Spleen (tissue), 11 donors: ENCODE data around the gene ZNF575. TPM values are rescaled to one million over a fixed set of nuclear protein-coding genes. Genes with fewer than 3 reads are reported as not detected.

ENCODE experiments used
- DNase-seq: peaks from one replicate; pipeline ENCODE4 v3.0.0-alpha.2; 2020
- H3K27ac ChIP-seq, 8 donors: fragments of 200-600 bp; sonication (generic) in 7 of 8; 1 replicate in 4 of 8; 2 replicates in 4 of 8; pipeline versions ENCODE4 v1.5.0 to v1.8.0; 2016 to 2021; ENCODE audit warnings: inconsistent platforms in 4 of 8, mild to moderate bottlenecking in 4 of 8, moderate library complexity in 1 of 8
- H3K27me3 ChIP-seq, 7 donors: fragments of 200-600 bp; sonication (generic) in 6 of 7; replicated peaks in 1 of 7; 1 replicate in 4 of 7; 2 replicates in 3 of 7; pipeline versions ENCODE4 v1.5.0 to v1.8.0; 2016 to 2021; ENCODE audit warnings: inconsistent platforms in 3 of 7, mild to moderate bottlenecking in 1 of 7
- H3K36me3 ChIP-seq, 6 donors: fragments of 200-600 bp; sonication (generic) in 5 of 6; 1 replicate in 4 of 6; 2 replicates in 2 of 6; pipeline versions ENCODE4 v1.5.0 to v1.8.0; 2016 to 2021; ENCODE audit warnings: inconsistent platforms in 2 of 6
- H3K4me1 ChIP-seq, 6 donors: fragments of 200-600 bp; sonication (generic) in 5 of 6; 1 replicate in 3 of 6; 2 replicates in 3 of 6; pipeline versions ENCODE4 v1.5.0 to v1.8.0; 2016 to 2021; ENCODE audit warnings: inconsistent platforms in 3 of 6
- H3K4me3 ChIP-seq, 8 donors: fragments of 200-600 bp; sonication (generic) in 7 of 8; 1 replicate in 4 of 8; 2 replicates in 4 of 8; pipeline versions ENCODE4 v1.5.0 to v1.8.0; 2016 to 2021; ENCODE audit warnings: inconsistent platforms in 4 of 8, mild to moderate bottlenecking in 4 of 8, moderate library complexity in 2 of 8
- H3K9me3 ChIP-seq, 8 donors: fragments of 200-600 bp; sonication (generic) in 7 of 8; 1 replicate in 4 of 8; 2 replicates in 4 of 8; pipeline versions ENCODE4 v1.5.0 to v1.8.0; 2016 to 2021; ENCODE audit warnings: inconsistent platforms in 4 of 8
- POLR2A ChIP-seq, 3 donors: fragments of 450-650 bp; IDR thresholded peaks; one replicate each; pipeline ENCODE4 v1.5.1; 2017; ENCODE audit warnings: antibody characterized with exemption in 3 of 3, mild to moderate bottlenecking in 1 of 3
- POLR2AphosphoS5 ChIP-seq, 3 donors: sonication (generic); formaldehyde crosslinking; IDR thresholded peaks; one replicate each; pipeline ENCODE4 v1.5.1; 2017; ENCODE audit warnings: antibody characterized with exemption in 3 of 3
- WGBS, 5 donors: extraction: QIAGEN DNeasy Blood & Tissue Kit in 3 of 5; methylation state at CpG; one replicate each; pipeline versions ENCODE4 v1.1.5 to v1.1.7; 2013 to 2018; 5-methylcytosine and 5-hydroxymethylcytosine counted together
- intact Hi-C: fragments of 100-400 bp; cut with DNase I; formaldehyde crosslinking; loops from one replicate; pipeline ENCODE4 v1.15.0; 2023; ENCODE audit warnings: low total_unique reads
- polyA plus RNA-seq, 3 donors: library from polyadenylated mRNA; stranded (reverse); fragments of 200-250 nt; gene quantifications; one replicate each; pipeline ENCODE4 v1.2.1, GENCODE V29; 2013
- total RNA-seq, 7 donors: library from RNA; depleted of rRNA in 3 of 7; stranded (reverse); fragments of >200 nt in 3 of 7; fragmentation: NEBNext Ultra II Directional in 4 of 7; extraction: Animal tissue kit (Norgen Biotek cat#: 25700) in 4 of 7; gene quantifications; one replicate each; pipeline versions ENCODE4 v1.1.0 to v1.2.1, GENCODE V29; 2016 to 2021
- TF ChIP-seq, protein P1 (sequence below), 11 experiments: fragments of 200-600 bp in 7 of 11; fragments of 450-650 bp in 4 of 11; sonication (generic) in 4 of 11; IDR thresholded peaks in 8 of 11; conservative IDR thresholded peaks in 3 of 11; 1 replicate in 7 of 11; 2 replicates in 4 of 11; pipeline versions ENCODE4 v1.4.0 to v1.8.0; 2016 to 2021; ENCODE audit warnings: antibody characterized with exemption in 11 of 11, inconsistent platforms in 4 of 11, mild to moderate bottlenecking in 1 of 11
- donor health status: healthy with polysubstance abuse.
- donor health status: DM: no; HTN: no; CAD: no; lungs with moderate emphysema.
- donor health status: DM: no; HTN: no; CAD: no.
- donor health status: Bipolar disorder and iron deficiency.
- donor health status: healthy.
- donor health status: DM: no; HTN: no; CAD: no.
- donor health status: DM: yes; HTN: yes; CAD: no.

Gene ZNF575
- total and polyA plus RNA-seq, 10 donors = 0.82 to 4.3 (median 2.1) TPM; not detected in 2

DNA sequence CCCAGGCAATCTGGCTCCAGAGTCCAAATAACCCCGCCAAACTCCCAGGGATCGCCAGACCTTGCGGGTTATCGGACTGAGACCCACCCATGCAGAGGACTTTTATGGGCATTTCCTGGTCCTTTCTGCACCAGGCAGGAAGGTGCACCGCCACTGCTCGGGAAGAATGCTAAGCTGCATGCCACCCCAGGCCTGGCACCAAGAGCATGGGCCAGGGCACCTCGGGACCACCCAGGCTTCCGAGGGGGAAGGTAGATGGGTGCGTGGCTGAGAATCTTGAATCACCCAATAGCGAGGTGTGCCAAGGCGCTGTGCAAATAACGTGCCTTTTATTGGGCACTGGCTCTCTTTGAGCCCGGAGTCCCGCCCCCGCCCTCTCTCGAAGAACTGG, 422 bp upstream of the ZNF575 start:
- TF ChIP-seq, protein P1, sequence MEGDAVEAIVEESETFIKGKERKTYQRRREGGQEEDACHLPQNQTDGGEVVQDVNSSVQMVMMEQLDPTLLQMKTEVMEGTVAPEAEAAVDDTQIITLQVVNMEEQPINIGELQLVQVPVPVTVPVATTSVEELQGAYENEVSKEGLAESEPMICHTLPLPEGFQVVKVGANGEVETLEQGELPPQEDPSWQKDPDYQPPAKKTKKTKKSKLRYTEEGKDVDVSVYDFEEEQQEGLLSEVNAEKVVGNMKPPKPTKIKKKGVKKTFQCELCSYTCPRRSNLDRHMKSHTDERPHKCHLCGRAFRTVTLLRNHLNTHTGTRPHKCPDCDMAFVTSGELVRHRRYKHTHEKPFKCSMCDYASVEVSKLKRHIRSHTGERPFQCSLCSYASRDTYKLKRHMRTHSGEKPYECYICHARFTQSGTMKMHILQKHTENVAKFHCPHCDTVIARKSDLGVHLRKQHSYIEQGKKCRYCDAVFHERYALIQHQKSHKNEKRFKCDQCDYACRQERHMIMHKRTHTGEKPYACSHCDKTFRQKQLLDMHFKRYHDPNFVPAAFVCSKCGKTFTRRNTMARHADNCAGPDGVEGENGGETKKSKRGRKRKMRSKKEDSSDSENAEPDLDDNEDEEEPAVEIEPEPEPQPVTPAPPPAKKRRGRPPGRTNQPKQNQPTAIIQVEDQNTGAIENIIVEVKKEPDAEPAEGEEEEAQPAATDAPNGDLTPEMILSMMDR (IDR thresholded peaks at IDR 0.05 in 8 of 11, conservative IDR thresholded peaks at IDR 0.05 in 3 of 11) = no peak
- no peak for TF ChIP-seq POLR2AphosphoS5 (IDR thresholded peaks at IDR 0.05)
- TF ChIP-seq POLR2A (IDR thresholded peaks at IDR 0.05) = no peak
- Histone ChIP-seq H3K9me3 (no peaks in the 10 kb centered on the region), H3K27me3 (no peaks in the 10 kb centered on the region), H3K4me1 (peaks cover 8 to 64% (median 39%) of the 10 kb centered on the region in 6 donors), H3K36me3 (peaks cover 0 to 12% (median under 1%) of the 10 kb centered on the region in 6 donors), H3K27ac (peak overlapping the region; percentile 71 to 95 (median 87)), H3K4me3 (peak overlapping the region; percentile 50 to 90 (median 73))
- DNase-seq = peak; percentile 87
- intact Hi-C loops = loop anchor here (10.0 kb wide), 1 partner anchor 52 kb away; no protein-coding TSS in a partner anchor
- WGBS, 5 donors = 1 to 3% (median 1%) methylated on average over 13 to 16 of the region's 16 CpGs

DNA sequence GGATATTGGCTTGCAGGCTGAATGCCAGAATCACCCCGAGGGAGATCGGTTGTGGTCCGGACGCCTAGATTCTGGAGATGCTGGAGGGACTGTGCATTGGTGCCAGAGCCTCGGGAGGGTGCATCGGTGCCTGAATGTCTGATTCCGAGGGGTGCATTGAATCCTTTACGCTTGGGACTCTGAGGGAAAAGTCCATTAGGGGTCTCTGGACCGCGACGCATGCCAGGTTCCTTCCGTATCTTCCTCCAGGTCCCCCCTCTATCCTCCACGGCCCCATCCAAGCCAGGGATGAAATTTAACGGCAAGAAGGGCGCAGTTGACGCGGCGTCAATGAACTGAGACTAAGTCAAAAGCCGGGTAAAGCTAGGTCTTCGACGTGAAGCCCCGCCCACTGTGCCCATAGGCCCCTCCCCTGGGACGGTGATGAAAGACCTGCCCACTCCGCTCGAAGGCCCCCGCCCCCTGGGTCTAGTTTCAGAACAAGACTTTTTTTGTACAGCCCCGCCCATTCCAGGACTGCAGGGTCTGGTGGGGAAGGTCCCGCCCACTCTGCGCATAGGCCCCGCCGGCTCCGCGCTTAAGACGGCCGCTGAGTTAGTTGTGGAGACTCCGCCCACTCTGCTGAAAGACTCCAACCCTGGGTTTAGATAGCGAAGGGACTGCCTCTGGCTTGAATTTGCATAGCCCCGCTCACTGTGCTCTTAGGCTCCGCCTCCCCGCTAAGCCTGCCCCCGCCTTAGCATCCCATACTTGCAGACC, 737 bp downstream of the ZNF575 start:
- TF ChIP-seq POLR2AphosphoS5 (IDR thresholded peaks at IDR 0.05) (peak; percentile 12 to 77 (median 59)), POLR2A (IDR thresholded peaks at IDR 0.05) (peak in 1 of 3 donors; percentile 35)
- TF ChIP-seq, protein P1 (IDR thresholded peaks at IDR 0.05 in 8 of 11, conservative IDR thresholded peaks at IDR 0.05 in 3 of 11) = no peak
- Histone ChIP-seq H3K9me3 (peaks cover 0 to 7% (median 5%) of the 10 kb centered on the region in 8 donors), H3K4me3 (peak overlapping the region; percentile 50 to 90 (median 73)), H3K27me3 (no peaks in the 10 kb centered on the region), H3K4me1 (peaks cover 7 to 54% (median 34%) of the 10 kb centered on the region in 6 donors), H3K27ac (peak overlapping the region; percentile 71 to 95 (median 87)), H3K36me3 (peaks cover 0 to 23% (median 11%) of the 10 kb centered on the region in 6 donors)
- 1 to 2% (median 1%) methylated on average over 29 to 41 of the region's 41 CpGs for WGBS, 5 donors
- intact Hi-C loops = loop anchor here (10.0 kb wide), 1 partner anchor 51 kb away; no protein-coding TSS in a partner anchor
- DNase-seq = peak; percentile 98

DNA sequence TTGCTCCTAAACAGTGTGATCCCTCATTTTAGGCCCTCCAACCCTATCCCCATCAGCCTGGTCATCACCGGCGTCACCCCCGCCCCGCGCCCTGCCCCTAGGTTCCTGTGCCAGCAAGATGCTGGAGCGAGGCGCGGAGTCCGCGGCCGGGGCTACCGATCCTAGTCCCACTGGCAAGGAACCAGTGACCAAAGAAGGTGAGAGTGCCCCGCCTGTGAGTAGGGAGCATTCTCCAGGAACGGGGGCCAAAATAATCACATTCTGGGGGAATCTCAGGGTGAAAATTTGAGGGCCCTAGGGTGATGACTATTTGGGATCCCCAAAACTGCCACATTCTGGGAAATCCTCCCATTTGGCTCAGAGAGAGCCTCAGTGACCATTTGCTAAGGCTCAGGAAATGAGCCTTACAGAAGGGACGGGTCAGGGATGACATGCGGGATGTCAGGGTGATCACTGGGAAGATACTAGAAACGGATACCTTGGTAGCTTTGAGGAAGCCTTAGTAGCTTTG, 1.4 kb downstream of the ZNF575 start:
- H3K4me3 ChIP-seq = peak overlapping the region in 7 of 8 donors; percentile 62 to 90 (median 74)
- no peak for TF ChIP-seq POLR2AphosphoS5 (IDR thresholded peaks at IDR 0.05)
- no peak for TF ChIP-seq POLR2A (IDR thresholded peaks at IDR 0.05)
- TF ChIP-seq, protein P1 (IDR thresholded peaks at IDR 0.05 in 8 of 11, conservative IDR thresholded peaks at IDR 0.05 in 3 of 11) = no peak
- WGBS, 5 donors = 45 to 58% (median 51%) methylated on average over 15 to 17 of the region's 17 CpGs
- H3K27ac ChIP-seq = peak overlapping the region in 7 of 8 donors; percentile 78 to 95 (median 90)
- H3K4me1 ChIP-seq = peaks cover 7 to 53% (median 32%) of the 10 kb centered on the region in 6 donors
- intact Hi-C loops = loop anchor here (10.0 kb wide), 1 partner anchor 50 kb away; no protein-coding TSS in a partner anchor
- H3K36me3 ChIP-seq = peaks cover 0 to 30% (median 17%) of the 10 kb centered on the region in 6 donors
- DNase-seq = no peak
- H3K27me3 ChIP-seq = no peaks in the 10 kb centered on the region
- peaks cover 0 to 14% (median 11%) of the 10 kb centered on the region in 8 donors for H3K9me3 ChIP-seq
